ENCODE measurements around the gene C3orf49. TPM values are rescaled to one million over a fixed set of nuclear protein-coding genes. Genes with fewer than 3 reads are reported as not detected.

Gene C3orf49
- total and polyA plus RNA-seq, 2 of the 13 experiments (the other 11 are each of a cell fraction or from before 2014, with no cell fraction given), result not detected

DNA sequence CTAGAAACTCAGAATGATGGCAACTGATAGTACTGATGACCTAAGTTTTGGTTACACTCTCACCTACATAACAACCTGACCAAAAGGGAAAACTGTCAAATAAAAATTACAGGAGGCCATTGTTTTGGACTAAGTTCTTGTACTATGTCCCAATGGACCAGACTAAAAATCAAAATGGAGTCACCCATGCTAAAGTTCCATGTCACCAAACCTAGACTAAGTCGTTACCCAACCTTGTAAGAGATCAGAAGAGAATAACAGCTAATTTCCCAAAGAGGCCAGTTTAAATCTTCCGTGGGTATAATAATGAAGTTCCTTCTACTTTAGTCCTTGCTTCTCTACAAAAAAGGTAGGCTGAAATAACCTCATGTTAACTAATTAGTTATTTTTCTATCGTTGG lies 32.2 kb downstream of the C3orf49 start (continued):
- no peak for TF ChIP-seq ZNF562 (CRISPR knock-in tag; IDR thresholded peaks at IDR 0.05; ENCODE audit: borderline replicate concordance)

DNA sequence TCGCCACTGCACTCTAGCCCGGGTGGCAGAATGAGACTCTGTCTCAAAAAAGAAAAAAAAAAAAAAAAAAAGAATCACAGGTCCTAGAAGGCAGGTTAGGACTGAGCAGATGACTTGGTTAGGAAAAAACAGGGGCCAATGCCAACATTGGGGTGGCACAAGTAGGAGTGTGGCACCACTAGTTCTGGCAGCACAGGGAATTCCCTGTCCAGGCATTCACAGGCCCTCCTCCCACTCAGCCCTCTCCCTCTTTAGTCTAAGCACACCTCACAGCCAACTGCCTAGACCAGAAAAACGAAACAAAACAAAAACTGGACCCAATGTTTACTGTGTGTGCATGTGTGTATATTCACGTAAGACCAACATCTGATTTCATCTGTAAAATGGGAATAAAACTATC lies 34.0 kb downstream of the C3orf49 start:
- WGBS (ENCODE audit: low lambda C conversion rate), result 97% methylated on average over 4 of the region's 4 CpGs
- peaks cover 11% of the 10 kb centered on the region for H3K79me2 ChIP-seq (ENCODE audit: insufficient read depth, low read length)
- TF ChIP-seq THAP11 (CRISPR knock-in tag; IDR thresholded peaks at IDR 0.05) (no peak), MIXL1 (CRISPR knock-in tag; IDR thresholded peaks at IDR 0.05) (no peak), HNRNPL (IDR thresholded peaks at IDR 0.05; ENCODE audit: low read depth, low read length) (no peak), NFE2L2 (IDR thresholded peaks at IDR 0.05; ENCODE audit: low read length) (no peak), RFXAP (CRISPR knock-in tag; IDR thresholded peaks at IDR 0.05; ENCODE audit: borderline replicate concordance) (no peak), FOSL1 (CRISPR knock-in tag; IDR thresholded peaks at IDR 0.05; ENCODE audit: borderline replicate concordance) (no peak), SOX5 (CRISPR knock-in tag; IDR thresholded peaks at IDR 0.05; ENCODE audit: borderline replicate concordance) (no peak), LCORL (IDR thresholded peaks at IDR 0.05) (no peak), LCORL (CRISPR knock-in tag; IDR thresholded peaks at IDR 0.05) (no peak), NRL (CRISPR knock-in tag; IDR thresholded peaks at IDR 0.05; ENCODE audit: borderline replicate concordance) (no peak), EED (CRISPR knock-in tag; IDR thresholded peaks at IDR 0.05) (no peak), ZBTB7A (CRISPR knock-in tag; IDR thresholded peaks at IDR 0.05) (no peak)
- TF ChIP-seq, protein P1, sequence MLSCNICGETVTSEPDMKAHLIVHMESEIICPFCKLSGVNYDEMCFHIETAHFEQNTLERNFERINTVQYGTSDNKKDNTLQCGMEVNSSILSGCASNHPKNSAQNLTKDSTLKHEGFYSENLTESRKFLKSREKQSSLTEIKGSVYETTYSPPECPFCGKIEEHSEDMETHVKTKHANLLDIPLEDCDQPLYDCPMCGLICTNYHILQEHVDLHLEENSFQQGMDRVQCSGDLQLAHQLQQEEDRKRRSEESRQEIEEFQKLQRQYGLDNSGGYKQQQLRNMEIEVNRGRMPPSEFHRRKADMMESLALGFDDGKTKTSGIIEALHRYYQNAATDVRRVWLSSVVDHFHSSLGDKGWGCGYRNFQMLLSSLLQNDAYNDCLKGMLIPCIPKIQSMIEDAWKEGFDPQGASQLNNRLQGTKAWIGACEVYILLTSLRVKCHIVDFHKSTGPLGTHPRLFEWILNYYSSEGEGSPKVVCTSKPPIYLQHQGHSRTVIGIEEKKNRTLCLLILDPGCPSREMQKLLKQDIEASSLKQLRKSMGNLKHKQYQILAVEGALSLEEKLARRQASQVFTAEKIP (CRISPR knock-in tag; IDR thresholded peaks at IDR 0.05; ENCODE audit: borderline replicate concordance), result no peak
- TF ChIP-seq, protein P2, sequence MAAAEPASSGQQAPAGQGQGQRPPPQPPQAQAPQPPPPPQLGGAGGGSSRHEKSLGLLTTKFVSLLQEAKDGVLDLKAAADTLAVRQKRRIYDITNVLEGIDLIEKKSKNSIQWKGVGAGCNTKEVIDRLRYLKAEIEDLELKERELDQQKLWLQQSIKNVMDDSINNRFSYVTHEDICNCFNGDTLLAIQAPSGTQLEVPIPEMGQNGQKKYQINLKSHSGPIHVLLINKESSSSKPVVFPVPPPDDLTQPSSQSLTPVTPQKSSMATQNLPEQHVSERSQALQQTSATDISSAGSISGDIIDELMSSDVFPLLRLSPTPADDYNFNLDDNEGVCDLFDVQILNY (CRISPR knock-in tag; conservative IDR thresholded peaks at IDR 0.05), result no peak
- H3K4me2 ChIP-seq (ENCODE audit: low read depth, low read length), result no peak overlapping the region
- H3K9me3 ChIP-seq (ENCODE audit: low read length), result no peaks in the 10 kb centered on the region
- H4K20me1 ChIP-seq (ENCODE audit: insufficient read depth, low read length), result no peaks in the 10 kb centered on the region
- DNase-seq (ENCODE audit: low spot score) (no peak), ATAC-seq (no peak), FAIRE-seq (no peak)
- no peaks in the 10 kb centered on the region; a peak in 1 of 5 replicates for H3K36me3 ChIP-seq (replicated peaks in 1 of 2; ENCODE audit: control insufficient read depth in 1 of 2, insufficient read depth in 2 of 2, low read length in 2 of 2)
- BruUV-seq (replicated peaks), result no TSS peak
- CTCF ChIA-PET (ENCODE audit: low intra/inter-chr PET ratio, low total read pairs), result no interaction called here
- H3K4me3 ChIP-seq (replicated peaks in 1 of 3; ENCODE audit: insufficient read depth in 1 of 3, low read depth in 2 of 3, low read length in 3 of 3), result no peak overlapping the region
- no peak overlapping the region for H3K9ac ChIP-seq (ENCODE audit: insufficient read depth, low read depth, low read length)
- no peaks in the 10 kb centered on the region for H3K27me3 ChIP-seq (ENCODE audit: control insufficient read depth in 1 of 2, insufficient read depth in 2 of 2, low read length in 2 of 2)
- intact Hi-C loops (cut with micrococcal nuclease; ENCODE audit: unreplicated experiment) (no loop called here), in situ Hi-C loops (cut with HindIII; ENCODE audit: extremely low pct_ligation_motif_present, low pct_unique_long_range_greater_than_20kb) (no loop called here)
- POLR2A ChIA-PET, result no interaction called here
- H3K27ac ChIP-seq (ENCODE audit: extremely low read length, insufficient read depth, low read length), result no peak overlapping the region
- H3K4me1 ChIP-seq (ENCODE audit: insufficient read depth, low read length), result no peaks in the 10 kb centered on the region
- no peak overlapping the region for H2AFZ ChIP-seq (ENCODE audit: low read length)

Data from HepG2 (cell line).